ENCODE data around the gene RPP38.

GRCh38 chr10:15113766-15114165 lies 16.6 kb downstream of the RPP38 start:
- TF ChIP-seq YY1 (IDR thresholded peaks at IDR 0.05; ENCODE audit: insufficient read depth, insufficient read length) (no peak), ZNF274 (IDR thresholded peaks at IDR 0.05; ENCODE audit: low read depth, low read length) (no peak), SUZ12 (IDR thresholded peaks at IDR 0.05; ENCODE audit: extremely low read depth, insufficient read depth, insufficient read length) (no peak)

Measured in NT2/D1 (cell line).